ENCODE data around the gene DPEP1. TPM values are rescaled to one million over a fixed set of nuclear protein-coding genes. Genes with fewer than 3 reads are reported as not detected.

Gene DPEP1
- total RNA-seq, 6 experiments from 2014 or later, result 0.93 TPM; not detected in 5

- WGBS (ENCODE audit: insufficient coverage, low coverage, low lambda C conversion rate, missing lambda C conversion rate), result 77% methylated on average over 10 of the region's 15 CpGs
Measured at GRCh38 chr16:89579351-89579750, 34.1 kb upstream of the DPEP1 start.

GRCh38 chr16:89581045-89581695, 32.3 kb upstream of the DPEP1 start:
- Histone ChIP-seq H3K36me3 (no peaks in the 10 kb centered on the region), H3K4me3 (no peak overlapping the region), H3K9me3 (no peaks in the 10 kb centered on the region), H3K27me3 (no peaks in the 10 kb centered on the region), H3K4me1 (peaks cover 0 to 11% (median 4%) of the 10 kb centered on the region in 4 donors), H3K27ac (no peak overlapping the region)
- 86% methylated on average over 31 of the region's 33 CpGs for WGBS (ENCODE audit: insufficient coverage, low coverage, low lambda C conversion rate, missing lambda C conversion rate)
- TF ChIP-seq CTCF (IDR thresholded peaks at IDR 0.05), result no peak
- TF ChIP-seq POLR2A (IDR thresholded peaks at IDR 0.05), result no peak
- DNase-seq, result no peak
- intact Hi-C loops (cut with DNase I), result no loop called here
- no peak for ATAC-seq

More at GRCh38 chr16:89579351-89579750, 34.1 kb upstream of the DPEP1 start:
- H3K27ac ChIP-seq, result no peak overlapping the region
- intact Hi-C loops (cut with DNase I), result no loop called here
- peaks cover 0 to 17% (median 4%) of the 10 kb centered on the region in 4 donors for H3K4me1 ChIP-seq
- no peaks in the 10 kb centered on the region for H3K27me3 ChIP-seq
- no peak for DNase-seq
- H3K4me3 ChIP-seq, result no peak overlapping the region
- no peaks in the 10 kb centered on the region for H3K9me3 ChIP-seq
- TF ChIP-seq CTCF (IDR thresholded peaks at IDR 0.05), result no peak
- TF ChIP-seq POLR2A (IDR thresholded peaks at IDR 0.05), result no peak
- no peak for ATAC-seq
- H3K36me3 ChIP-seq, result no peaks in the 10 kb centered on the region

GRCh38 chr16:89581861-89582563, 31.4 kb upstream of the DPEP1 start:
- WGBS (ENCODE audit: insufficient coverage, low coverage, low lambda C conversion rate, missing lambda C conversion rate), result 22% methylated on average over 6 of the region's 15 CpGs
- Histone ChIP-seq H3K27ac (peak overlapping the region; percentile 64 to 83 (median 82)), H3K36me3 (no peaks in the 10 kb centered on the region), H3K9me3 (no peaks in the 10 kb centered on the region), H3K4me3 (no peak overlapping the region), H3K27me3 (no peaks in the 10 kb centered on the region), H3K4me1 (peaks cover 0 to 11% (median 4%) of the 10 kb centered on the region in 4 donors)
- intact Hi-C loops (cut with DNase I), result no loop called here
- DNase-seq (peak; percentile 81 to 84 (median 83)), ATAC-seq (peak; percentile 85 to 95 (median 94))
- TF ChIP-seq POLR2A (IDR thresholded peaks at IDR 0.05), result no peak
- no peak for TF ChIP-seq CTCF (IDR thresholded peaks at IDR 0.05)

GRCh38 chr16:89582614-89583196, 30.7 kb upstream of the DPEP1 start:
- Histone ChIP-seq H3K4me3 (no peak overlapping the region), H3K27ac (peak overlapping the region; percentile 64 to 83 (median 82)), H3K9me3 (no peaks in the 10 kb centered on the region), H3K4me1 (peaks cover 0 to 11% (median 4%) of the 10 kb centered on the region in 4 donors), H3K36me3 (no peaks in the 10 kb centered on the region), H3K27me3 (no peaks in the 10 kb centered on the region)
- DNase-seq, result no peak
- ATAC-seq, result peak in 3 of 4 donors; percentile 2 to 11 (median 6)
- WGBS (ENCODE audit: insufficient coverage, low coverage, low lambda C conversion rate, missing lambda C conversion rate), result no CpG with 5 or more reads among the region's 19 CpGs
- TF ChIP-seq POLR2A (IDR thresholded peaks at IDR 0.05) (no peak), CTCF (IDR thresholded peaks at IDR 0.05) (no peak)
- intact Hi-C loops (cut with DNase I), result no loop called here
